Vagina (tissue), 2 donors: ENCODE data around the gene HPCAL1. TPM values are rescaled to one million over a fixed set of nuclear protein-coding genes. Genes with fewer than 3 reads are reported as not detected.

Source experiments
- DNase-seq, 2 donors: peaks; one replicate each; pipeline ENCODE4 v3.0.0-alpha.2; 2017; ENCODE audit errors: extremely low spot score in 2 of 2
- H3K27ac ChIP-seq: fragments of 200-600 bp; sonication (generic); one replicate; pipeline ENCODE4 v1.5.1; 2019
- H3K27me3 ChIP-seq: fragments of 200-600 bp; sonication (generic); one replicate; pipeline ENCODE4 v1.5.1; 2019
- H3K36me3 ChIP-seq, 2 donors: fragments of 200-600 bp; sonication (generic); one replicate each; pipeline ENCODE4 v1.5.1; 2017 to 2019
- H3K4me1 ChIP-seq: fragments of 200-600 bp; sonication (generic); one replicate; pipeline ENCODE4 v1.5.1; 2019
- H3K4me3 ChIP-seq, 2 donors: fragments of 200-600 bp; sonication (generic); 1 replicate in 1 of 2; 2 replicates in 1 of 2; pipeline ENCODE4 v1.5.1; 2016 to 2019
- H3K9me3 ChIP-seq: fragments of 200-600 bp; sonication (generic); one replicate; pipeline ENCODE4 v1.5.1; 2019
- POLR2A ChIP-seq, 2 donors: fragments of 450-650 bp; IDR thresholded peaks; one replicate each; pipeline ENCODE4 v1.6.1; 2017; ENCODE audit warnings: antibody characterized with exemption in 2 of 2, mild to moderate bottlenecking in 2 of 2, moderate library complexity in 2 of 2
- POLR2AphosphoS5 ChIP-seq, 2 donors: sonication (generic); formaldehyde crosslinking; IDR thresholded peaks; one replicate each; pipeline ENCODE4 v1.9.0; 2017; ENCODE audit warnings: antibody characterized with exemption in 2 of 2, mild to moderate bottlenecking in 2 of 2, low read depth in 1 of 2; ENCODE audit not compliant: insufficient read depth in 1 of 2
- intact Hi-C: fragments of 100-400 bp; cut with DNase I; formaldehyde crosslinking; loops from one replicate; pipeline ENCODE4 v1.15.1; 2023
- total RNA-seq: library from RNA; depleted of rRNA; stranded (reverse); fragments of >200 nt; gene quantifications from one replicate; pipeline ENCODE4 v1.2.3, GENCODE V29; 2016
- TF ChIP-seq, protein P1 (sequence below), 3 experiments: fragments of 450-650 bp in 2 of 3; fragments of 200-600 bp in 1 of 3; sonication (generic) in 1 of 3; IDR thresholded peaks; one replicate each; pipeline ENCODE4 v1.5.1; 2017 to 2019; ENCODE audit warnings: antibody characterized with exemption in 3 of 3, mild to moderate bottlenecking in 2 of 3, moderate library complexity in 2 of 3

The HPCAL1 gene
- total RNA-seq, 1 donor from 2014 or later: 43.7 TPM

DNA sequence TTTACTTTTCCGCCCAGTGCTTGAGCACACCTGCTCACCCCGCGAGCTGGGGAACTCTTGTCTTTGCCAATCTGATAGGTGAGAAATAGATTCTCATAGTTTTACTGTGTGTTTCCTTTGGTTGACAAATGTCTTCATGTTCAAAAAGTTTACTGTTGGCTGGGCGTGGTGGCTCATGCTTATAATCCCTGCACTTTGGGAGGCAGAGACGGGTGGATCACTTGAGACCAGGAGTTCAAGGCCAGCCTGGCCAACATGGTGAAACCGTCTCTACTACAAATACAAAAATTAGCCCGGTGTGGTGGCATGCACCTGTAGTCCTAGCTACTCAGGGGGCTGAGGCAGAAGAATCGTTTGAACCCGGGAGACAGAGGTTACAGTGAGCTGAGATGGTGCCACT lies 135.1 kb downstream of the HPCAL1 start:
- Histone ChIP-seq H3K27me3 (no peaks in the 10 kb centered on the region), H3K4me1 (peaks cover 6% of the 10 kb centered on the region), H3K9me3 (no peaks in the 10 kb centered on the region), H3K36me3 (peaks cover 0 to 31% of the 10 kb centered on the region in 2 donors), H3K27ac (no peak overlapping the region), H3K4me3 (no peak overlapping the region)
- no peak for DNase-seq
- TF ChIP-seq POLR2A (IDR thresholded peaks at IDR 0.05): no peak
- TF ChIP-seq, protein P1, sequence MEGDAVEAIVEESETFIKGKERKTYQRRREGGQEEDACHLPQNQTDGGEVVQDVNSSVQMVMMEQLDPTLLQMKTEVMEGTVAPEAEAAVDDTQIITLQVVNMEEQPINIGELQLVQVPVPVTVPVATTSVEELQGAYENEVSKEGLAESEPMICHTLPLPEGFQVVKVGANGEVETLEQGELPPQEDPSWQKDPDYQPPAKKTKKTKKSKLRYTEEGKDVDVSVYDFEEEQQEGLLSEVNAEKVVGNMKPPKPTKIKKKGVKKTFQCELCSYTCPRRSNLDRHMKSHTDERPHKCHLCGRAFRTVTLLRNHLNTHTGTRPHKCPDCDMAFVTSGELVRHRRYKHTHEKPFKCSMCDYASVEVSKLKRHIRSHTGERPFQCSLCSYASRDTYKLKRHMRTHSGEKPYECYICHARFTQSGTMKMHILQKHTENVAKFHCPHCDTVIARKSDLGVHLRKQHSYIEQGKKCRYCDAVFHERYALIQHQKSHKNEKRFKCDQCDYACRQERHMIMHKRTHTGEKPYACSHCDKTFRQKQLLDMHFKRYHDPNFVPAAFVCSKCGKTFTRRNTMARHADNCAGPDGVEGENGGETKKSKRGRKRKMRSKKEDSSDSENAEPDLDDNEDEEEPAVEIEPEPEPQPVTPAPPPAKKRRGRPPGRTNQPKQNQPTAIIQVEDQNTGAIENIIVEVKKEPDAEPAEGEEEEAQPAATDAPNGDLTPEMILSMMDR (IDR thresholded peaks at IDR 0.05): no peak
- TF ChIP-seq POLR2AphosphoS5 (IDR thresholded peaks at IDR 0.05; ENCODE audit: insufficient read depth in 1 of 2, low read depth in 1 of 2): no peak
- intact Hi-C loops: no loop called here

DNA sequence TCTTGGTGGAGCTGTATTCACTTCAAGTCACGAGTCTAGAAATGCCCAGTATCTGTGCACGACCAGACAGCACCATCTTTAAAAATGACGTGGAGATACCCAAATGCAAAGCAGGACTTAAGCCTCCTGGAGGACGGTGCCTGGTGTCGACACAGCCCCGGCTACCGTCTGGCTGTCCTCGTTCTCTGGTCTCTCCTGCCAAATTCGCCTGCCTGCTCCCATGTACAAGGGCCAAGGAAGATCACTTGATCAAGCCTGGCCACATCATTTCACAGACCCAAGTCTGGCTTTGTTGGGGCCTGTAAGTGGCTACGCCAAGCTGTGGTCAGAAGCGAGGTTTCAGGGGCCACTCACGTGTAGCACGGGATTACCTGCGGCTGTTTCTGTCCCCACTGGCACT lies 136.0 kb downstream of the HPCAL1 start:
- intact Hi-C loops: no loop called here
- no peaks in the 10 kb centered on the region for H3K27me3 ChIP-seq
- no peak overlapping the region for H3K4me3 ChIP-seq
- TF ChIP-seq POLR2AphosphoS5 (IDR thresholded peaks at IDR 0.05; ENCODE audit: insufficient read depth in 1 of 2, low read depth in 1 of 2): no peak
- no peak for TF ChIP-seq POLR2A (IDR thresholded peaks at IDR 0.05)
- TF ChIP-seq, protein P1 (IDR thresholded peaks at IDR 0.05): no peak
- H3K27ac ChIP-seq: no peak overlapping the region
- peaks cover 4% of the 10 kb centered on the region for H3K4me1 ChIP-seq
- no peak for DNase-seq
- peaks cover 0 to 40% of the 10 kb centered on the region in 2 donors for H3K36me3 ChIP-seq
- no peaks in the 10 kb centered on the region for H3K9me3 ChIP-seq

DNA sequence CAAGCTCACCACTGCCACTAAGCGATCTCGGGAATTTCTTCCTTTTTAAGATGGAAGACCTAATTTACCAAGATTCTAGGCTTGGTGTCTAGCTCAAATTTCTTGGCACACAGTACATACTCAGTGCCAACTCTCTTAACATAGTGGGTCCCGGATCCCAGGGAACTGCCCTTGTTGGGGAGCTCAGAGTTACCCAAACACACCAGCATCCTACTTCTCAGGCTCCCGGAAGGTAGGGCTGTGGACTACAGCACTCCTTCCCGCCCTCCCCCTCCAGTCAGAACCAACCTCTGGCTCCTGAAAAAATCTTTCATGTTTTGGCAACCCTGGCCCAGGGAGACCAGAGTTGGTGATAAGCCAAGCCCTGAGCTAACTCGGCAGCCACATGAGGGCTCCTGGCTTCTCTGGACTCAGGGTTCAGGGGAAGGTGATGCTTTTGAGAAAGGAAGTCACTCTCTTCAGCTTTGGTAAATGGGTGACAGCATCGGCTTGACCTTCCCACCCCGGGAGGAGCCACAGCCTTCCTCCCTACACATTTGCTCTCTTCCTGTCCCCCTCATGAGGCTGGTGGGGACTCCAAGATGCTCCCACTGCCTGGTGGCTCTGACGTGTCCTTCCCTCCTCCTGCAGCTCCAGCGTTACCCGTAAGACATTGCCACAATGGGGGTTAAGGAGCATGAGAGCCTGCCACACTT lies 136.6 kb downstream of the HPCAL1 start:
- intact Hi-C loops: no loop called here
- no peak for TF ChIP-seq POLR2AphosphoS5 (IDR thresholded peaks at IDR 0.05; ENCODE audit: insufficient read depth in 1 of 2, low read depth in 1 of 2)
- TF ChIP-seq POLR2A (IDR thresholded peaks at IDR 0.05): no peak
- TF ChIP-seq, protein P1 (IDR thresholded peaks at IDR 0.05): no peak
- no peak for DNase-seq
- no peaks in the 10 kb centered on the region for H3K27me3 ChIP-seq
- H3K4me3 ChIP-seq: no peak overlapping the region
- no peaks in the 10 kb centered on the region for H3K9me3 ChIP-seq
- H3K4me1 ChIP-seq: peaks cover 4% of the 10 kb centered on the region
- peaks cover 0 to 46% of the 10 kb centered on the region in 2 donors for H3K36me3 ChIP-seq
- H3K27ac ChIP-seq: no peak overlapping the region

DNA sequence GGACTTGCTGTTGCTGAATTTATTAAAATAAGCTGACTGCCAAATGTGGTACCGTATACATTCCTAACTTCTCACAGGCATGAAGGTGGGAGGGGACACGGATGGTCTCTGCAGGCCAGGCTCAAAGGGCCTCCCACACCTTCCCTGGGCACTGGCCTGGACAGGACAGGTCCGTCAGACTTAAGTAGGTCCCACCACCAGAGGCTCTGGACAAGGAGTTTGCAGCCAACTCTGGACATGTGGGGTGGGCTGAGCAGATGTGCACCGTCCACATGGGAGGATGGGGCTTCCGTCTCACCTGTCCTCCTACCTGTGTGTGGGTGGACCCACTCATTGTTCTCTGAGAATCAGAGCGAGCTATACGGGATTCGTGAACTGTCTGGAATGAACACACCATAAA lies 137.3 kb downstream of the HPCAL1 start:
- Histone ChIP-seq H3K4me1 (no peaks in the 10 kb centered on the region), H3K27me3 (no peaks in the 10 kb centered on the region), H3K9me3 (no peaks in the 10 kb centered on the region), H3K36me3 (peaks cover 0 to 52% of the 10 kb centered on the region in 2 donors), H3K4me3 (no peak overlapping the region), H3K27ac (no peak overlapping the region)
- intact Hi-C loops: no loop called here
- TF ChIP-seq POLR2AphosphoS5 (IDR thresholded peaks at IDR 0.05; ENCODE audit: insufficient read depth in 1 of 2, low read depth in 1 of 2): no peak
- no peak for TF ChIP-seq POLR2A (IDR thresholded peaks at IDR 0.05)
- TF ChIP-seq, protein P1 (IDR thresholded peaks at IDR 0.05): no peak
- no peak for DNase-seq

DNA sequence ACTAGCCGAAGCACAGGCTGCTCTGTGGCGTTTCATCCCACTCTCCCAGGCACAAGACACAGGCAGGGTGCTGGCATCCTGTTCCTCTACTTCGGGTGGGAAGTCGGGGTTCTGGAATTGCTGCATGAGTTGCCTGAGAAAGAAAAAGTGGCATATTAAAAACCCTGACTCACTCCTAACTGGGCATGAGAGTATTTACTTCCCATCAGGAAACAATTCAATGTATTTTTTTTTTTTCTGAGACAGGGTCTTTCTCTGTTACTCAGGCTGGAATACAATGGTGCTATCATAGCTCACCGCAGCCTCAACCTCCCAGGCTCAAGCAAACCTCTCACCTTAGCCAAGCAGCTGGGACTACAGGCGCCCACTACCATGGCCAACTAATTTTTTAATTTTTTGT lies 138.0 kb downstream of the HPCAL1 start:
- Histone ChIP-seq H3K27me3 (no peaks in the 10 kb centered on the region), H3K27ac (no peak overlapping the region), H3K4me1 (peaks cover 7% of the 10 kb centered on the region), H3K36me3 (peaks cover 0 to 52% of the 10 kb centered on the region in 2 donors), H3K9me3 (no peaks in the 10 kb centered on the region), H3K4me3 (no peak overlapping the region)
- TF ChIP-seq, protein P1 (IDR thresholded peaks at IDR 0.05): no peak
- TF ChIP-seq POLR2A (IDR thresholded peaks at IDR 0.05) (no peak), POLR2AphosphoS5 (IDR thresholded peaks at IDR 0.05; ENCODE audit: insufficient read depth in 1 of 2, low read depth in 1 of 2) (no peak)
- DNase-seq: no peak
- intact Hi-C loops: no loop called here
